ENCODE results near the gene NRP2. TPM values are rescaled to one million over a fixed set of nuclear protein-coding genes. Genes with fewer than 3 reads are reported as not detected.
A peak's percentile ranks its signal among the peaks of the same experiment; 100 is the strongest.

The NRP2 gene
- total RNA-seq, 1 donor from 2014 or later, result 89.0 TPM

DNA sequence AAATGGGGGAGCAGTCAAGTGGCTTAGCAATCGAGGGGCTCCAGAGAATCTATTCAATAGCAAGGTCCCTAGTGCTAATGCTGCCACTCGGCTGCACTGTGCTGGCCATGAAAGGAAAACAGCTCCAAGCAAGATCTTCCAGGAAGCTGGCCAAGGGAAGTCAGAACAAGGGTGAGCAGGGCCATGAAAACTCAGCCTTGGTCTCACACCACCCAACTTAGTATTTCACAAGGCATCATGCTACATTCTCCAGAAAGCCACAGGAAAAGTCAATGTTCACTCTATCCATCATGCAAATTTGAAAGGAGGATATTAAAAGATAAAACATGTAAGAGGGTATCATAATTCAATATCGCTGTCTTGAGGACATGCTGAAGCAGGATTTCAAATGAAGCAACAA is 35.7 kb downstream of the NRP2 start:
- Mint-ChIP-seq H3K27ac (ENCODE audit: unreplicated experiment) (peak overlapping the region; percentile 84), H3K9me3 (ENCODE audit: unreplicated experiment) (peaks cover 21% of the 10 kb centered on the region), H3K4me3 (ENCODE audit: unreplicated experiment) (peak overlapping the region; percentile 47), H3K36me3 (ENCODE audit: unreplicated experiment) (no peaks in the 10 kb centered on the region), H3K4me1 (ENCODE audit: low read depth, unreplicated experiment) (peaks cover 80% of the 10 kb centered on the region), H3K27me3 (ENCODE audit: unreplicated experiment) (peaks cover 11% of the 10 kb centered on the region)
- TF ChIP-seq, protein P1, sequence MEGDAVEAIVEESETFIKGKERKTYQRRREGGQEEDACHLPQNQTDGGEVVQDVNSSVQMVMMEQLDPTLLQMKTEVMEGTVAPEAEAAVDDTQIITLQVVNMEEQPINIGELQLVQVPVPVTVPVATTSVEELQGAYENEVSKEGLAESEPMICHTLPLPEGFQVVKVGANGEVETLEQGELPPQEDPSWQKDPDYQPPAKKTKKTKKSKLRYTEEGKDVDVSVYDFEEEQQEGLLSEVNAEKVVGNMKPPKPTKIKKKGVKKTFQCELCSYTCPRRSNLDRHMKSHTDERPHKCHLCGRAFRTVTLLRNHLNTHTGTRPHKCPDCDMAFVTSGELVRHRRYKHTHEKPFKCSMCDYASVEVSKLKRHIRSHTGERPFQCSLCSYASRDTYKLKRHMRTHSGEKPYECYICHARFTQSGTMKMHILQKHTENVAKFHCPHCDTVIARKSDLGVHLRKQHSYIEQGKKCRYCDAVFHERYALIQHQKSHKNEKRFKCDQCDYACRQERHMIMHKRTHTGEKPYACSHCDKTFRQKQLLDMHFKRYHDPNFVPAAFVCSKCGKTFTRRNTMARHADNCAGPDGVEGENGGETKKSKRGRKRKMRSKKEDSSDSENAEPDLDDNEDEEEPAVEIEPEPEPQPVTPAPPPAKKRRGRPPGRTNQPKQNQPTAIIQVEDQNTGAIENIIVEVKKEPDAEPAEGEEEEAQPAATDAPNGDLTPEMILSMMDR (IDR thresholded peaks at IDR 0.05; ENCODE audit: partially characterized antibody, unreplicated experiment), result no peak
- no peak for DNase-seq

DNA sequence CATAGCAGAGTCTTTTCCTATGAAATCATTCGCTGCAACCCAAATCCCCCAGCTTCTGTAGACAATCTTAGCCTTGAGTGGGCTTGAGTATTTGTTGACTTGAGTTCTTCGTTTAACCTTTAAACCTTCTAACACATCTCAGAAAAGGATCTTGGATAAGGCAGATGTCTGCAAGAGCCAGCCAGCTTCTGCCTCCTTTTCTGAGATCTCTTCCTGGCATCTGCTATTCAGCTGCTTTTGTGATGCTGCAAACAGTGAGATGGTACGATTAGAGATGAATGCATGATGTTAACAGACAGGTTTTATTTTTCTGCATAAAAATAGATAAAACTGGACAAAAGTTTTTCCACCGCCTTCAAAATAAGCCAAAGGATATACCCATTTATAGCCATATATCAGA is 37.5 kb downstream of the NRP2 start:
- TF ChIP-seq, protein P1 (IDR thresholded peaks at IDR 0.05; ENCODE audit: partially characterized antibody, unreplicated experiment), result no peak
- Mint-ChIP-seq H3K4me3 (ENCODE audit: unreplicated experiment) (peak overlapping the region; percentile 3), H3K27me3 (ENCODE audit: unreplicated experiment) (peaks cover 16% of the 10 kb centered on the region), H3K36me3 (ENCODE audit: unreplicated experiment) (no peaks in the 10 kb centered on the region), H3K9me3 (ENCODE audit: unreplicated experiment) (peaks cover 32% of the 10 kb centered on the region), H3K27ac (ENCODE audit: unreplicated experiment) (peak overlapping the region; percentile 98), H3K4me1 (ENCODE audit: low read depth, unreplicated experiment) (peaks cover 83% of the 10 kb centered on the region)
- no peak for DNase-seq

DNA sequence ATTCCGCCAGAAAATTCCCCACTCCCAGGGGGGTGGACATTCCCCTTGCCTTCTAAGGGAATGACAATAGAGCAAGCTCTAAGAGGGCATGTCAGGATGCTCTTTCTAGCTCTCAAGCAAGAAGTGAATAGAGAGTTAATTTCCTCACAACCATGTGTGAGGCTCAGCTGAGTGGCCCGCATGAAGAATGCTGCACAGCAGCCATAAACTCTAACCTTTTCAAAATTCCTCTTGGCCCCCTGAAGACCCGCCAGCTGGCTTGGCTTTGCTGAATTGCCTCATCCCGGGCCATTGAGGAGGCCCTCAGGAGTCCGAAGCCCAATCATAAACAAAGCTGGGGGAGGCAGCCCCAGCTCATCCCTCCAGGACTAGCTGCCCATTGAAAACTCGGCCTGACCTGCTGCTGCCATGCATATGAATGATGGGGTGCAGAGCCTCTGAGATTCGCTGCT is 38.2 kb downstream of the NRP2 start:
- Mint-ChIP-seq H3K27me3 (ENCODE audit: unreplicated experiment) (peaks cover 20% of the 10 kb centered on the region), H3K27ac (ENCODE audit: unreplicated experiment) (peak overlapping the region; percentile 98), H3K36me3 (ENCODE audit: unreplicated experiment) (no peaks in the 10 kb centered on the region), H3K4me1 (ENCODE audit: low read depth, unreplicated experiment) (peaks cover 81% of the 10 kb centered on the region), H3K4me3 (ENCODE audit: unreplicated experiment) (peak overlapping the region; percentile 36), H3K9me3 (ENCODE audit: unreplicated experiment) (peaks cover 34% of the 10 kb centered on the region)
- TF ChIP-seq, protein P1 (IDR thresholded peaks at IDR 0.05; ENCODE audit: partially characterized antibody, unreplicated experiment), result no peak
- DNase-seq, result no peak

DNA sequence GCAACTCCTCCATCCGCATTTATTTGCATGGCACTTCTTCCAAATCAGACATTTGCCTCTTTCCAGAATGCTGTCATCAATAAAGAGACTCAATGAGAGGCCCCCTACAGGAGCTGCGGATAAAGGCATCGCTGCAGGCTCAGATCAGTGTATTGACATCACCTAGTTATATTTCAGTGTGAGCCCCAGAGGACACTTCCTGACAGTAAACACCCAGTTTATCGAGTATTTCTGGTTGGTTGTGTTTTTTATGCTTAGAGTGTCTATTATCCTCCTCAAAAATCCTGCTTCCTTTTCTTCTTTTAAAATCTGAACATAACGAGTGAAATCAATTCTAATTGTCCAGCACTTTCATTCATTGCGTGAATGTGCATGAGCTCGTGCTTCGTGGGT is 38.8 kb downstream of the NRP2 start:
- H3K27ac Mint-ChIP-seq (ENCODE audit: unreplicated experiment), result peak overlapping the region; percentile 98
- H3K27me3 Mint-ChIP-seq (ENCODE audit: unreplicated experiment), result peaks cover 20% of the 10 kb centered on the region

DNA sequence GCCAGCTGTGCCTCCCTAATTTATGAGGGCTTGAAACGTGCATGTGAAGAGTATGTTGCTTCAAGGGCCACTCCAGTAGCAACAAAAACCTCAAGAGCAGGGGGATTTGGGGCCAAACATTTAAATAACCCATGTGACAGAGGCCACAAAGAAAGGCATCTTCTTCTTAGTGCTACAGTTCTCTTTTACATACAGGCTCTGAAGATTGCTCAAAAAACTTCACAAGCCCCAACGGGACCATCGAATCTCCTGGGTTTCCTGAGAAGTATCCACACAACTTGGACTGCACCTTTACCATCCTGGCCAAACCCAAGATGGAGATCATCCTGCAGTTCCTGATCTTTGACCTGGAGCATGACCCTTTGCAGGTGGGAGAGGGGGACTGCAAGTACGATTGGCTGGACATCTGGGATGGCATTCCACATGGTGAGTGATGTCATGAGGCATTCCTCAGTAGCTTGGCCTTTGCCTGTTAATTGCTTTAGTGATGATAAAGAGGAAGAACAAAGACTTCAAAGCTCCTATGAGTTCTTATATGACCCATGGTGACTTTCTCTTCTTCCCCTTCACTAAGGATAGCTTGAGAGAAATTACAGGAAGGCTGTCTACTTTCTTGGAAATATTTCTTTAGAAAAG is 40.1 kb downstream of the NRP2 start:
- TF ChIP-seq, protein P1 (IDR thresholded peaks at IDR 0.05; ENCODE audit: partially characterized antibody, unreplicated experiment), result no peak
- Mint-ChIP-seq H3K4me3 (ENCODE audit: unreplicated experiment) (no peak overlapping the region), H3K36me3 (ENCODE audit: unreplicated experiment) (no peaks in the 10 kb centered on the region), H3K27ac (ENCODE audit: unreplicated experiment) (peak overlapping the region; percentile 98), H3K27me3 (ENCODE audit: unreplicated experiment) (peaks cover 19% of the 10 kb centered on the region), H3K4me1 (ENCODE audit: low read depth, unreplicated experiment) (peaks cover 73% of the 10 kb centered on the region), H3K9me3 (ENCODE audit: unreplicated experiment) (peaks cover 29% of the 10 kb centered on the region)
- no peak for DNase-seq

More for the DNA sequence above, 38.8 kb downstream of the NRP2 start:
- Mint-ChIP-seq H3K4me3 (ENCODE audit: unreplicated experiment) (peak overlapping the region; percentile 83), H3K36me3 (ENCODE audit: unreplicated experiment) (no peaks in the 10 kb centered on the region), H3K9me3 (ENCODE audit: unreplicated experiment) (peaks cover 31% of the 10 kb centered on the region), H3K4me1 (ENCODE audit: low read depth, unreplicated experiment) (peaks cover 76% of the 10 kb centered on the region)
- peak; percentile 58 for DNase-seq
- TF ChIP-seq, protein P1 (IDR thresholded peaks at IDR 0.05; ENCODE audit: partially characterized antibody, unreplicated experiment), result peak; percentile 74
